ENCODE results near the gene MSL1. TPM values are rescaled to one million over a fixed set of nuclear protein-coding genes. Genes with fewer than 3 reads are reported as not detected.

The MSL1 gene
- total RNA-seq, 2 donors from 2014 or later: 42.2 to 52.5 TPM

GRCh38 chr17:40074175-40074512 lies 47.6 kb upstream of the MSL1 start:
- Histone ChIP-seq H3K27ac (peak overlapping the region; percentile 95 to 98), H3K36me3 (peaks cover 21% of the 10 kb centered on the region), H3K9me3 (no peaks in the 10 kb centered on the region), H3K4me3 (no peak overlapping the region), H3K4me1 (peaks cover 0 to 80% of the 10 kb centered on the region in 2 donors), H3K27me3 (no peaks in the 10 kb centered on the region)
- DNase-seq (ENCODE audit: low spot score): no peak
- no peak for TF ChIP-seq CTCF (IDR thresholded peaks at IDR 0.05)

- Histone ChIP-seq H3K27ac (peak overlapping the region; percentile 95 to 98), H3K27me3 (no peaks in the 10 kb centered on the region), H3K4me3 (peak overlapping the region in 1 of 2 donors; percentile 13), H3K36me3 (peaks cover 28% of the 10 kb centered on the region), H3K9me3 (no peaks in the 10 kb centered on the region), H3K4me1 (peaks cover 0 to 73% of the 10 kb centered on the region in 2 donors)
- no peak for DNase-seq (ENCODE audit: low spot score)
- no peak for TF ChIP-seq CTCF (IDR thresholded peaks at IDR 0.05)
Measured at GRCh38 chr17:40074871-40075200, 46.9 kb upstream of the MSL1 start.

- DNase-seq (ENCODE audit: low spot score): peak; percentile 83
- H3K36me3 ChIP-seq: peaks cover 33% of the 10 kb centered on the region
Measured at GRCh38 chr17:40075201-40075941, 46.4 kb upstream of the MSL1 start.

GRCh38 chr17:40075942-40076498 lies 45.8 kb upstream of the MSL1 start:
- Histone ChIP-seq H3K27ac (peak overlapping the region; percentile 95 to 98), H3K9me3 (no peaks in the 10 kb centered on the region), H3K27me3 (no peaks in the 10 kb centered on the region), H3K4me1 (peaks cover 0 to 61% of the 10 kb centered on the region in 2 donors), H3K4me3 (peak overlapping the region in 1 of 2 donors; percentile 13), H3K36me3 (peaks cover 34% of the 10 kb centered on the region)
- DNase-seq (ENCODE audit: low spot score): no peak
- TF ChIP-seq CTCF (IDR thresholded peaks at IDR 0.05): no peak

More at GRCh38 chr17:40075201-40075941, 46.4 kb upstream of the MSL1 start:
- Histone ChIP-seq H3K9me3 (no peaks in the 10 kb centered on the region), H3K4me3 (peak overlapping the region in 1 of 2 donors; percentile 13), H3K4me1 (peaks cover 0 to 68% of the 10 kb centered on the region in 2 donors), H3K27me3 (no peaks in the 10 kb centered on the region), H3K27ac (peak overlapping the region; percentile 95 to 98)
- peak; percentile 93 to 95 for TF ChIP-seq CTCF (IDR thresholded peaks at IDR 0.05)

- no peaks in the 10 kb centered on the region for H3K9me3 ChIP-seq
- no peak for TF ChIP-seq CTCF (IDR thresholded peaks at IDR 0.05)
- no peak for DNase-seq (ENCODE audit: low spot score)
- H3K36me3 ChIP-seq: peaks cover 34% of the 10 kb centered on the region
- peak overlapping the region; percentile 95 to 98 for H3K27ac ChIP-seq
- no peaks in the 10 kb centered on the region for H3K27me3 ChIP-seq
- H3K4me1 ChIP-seq: peaks cover 0 to 55% of the 10 kb centered on the region in 2 donors
- H3K4me3 ChIP-seq: no peak overlapping the region
Measured at GRCh38 chr17:40076591-40076990, 45.2 kb upstream of the MSL1 start.
